Body of pancreas (tissue), 4 donors: Measurements from ENCODE around the gene ABCC10. TPM values are rescaled to one million over a fixed set of nuclear protein-coding genes. Genes with fewer than 3 reads are reported as not detected.

Experiments
- ATAC-seq: fragments of 150-250 bp; one replicate; pipeline ENCODE4 v1.9.1; 2016
- DNase-seq, 4 donors: peaks; one replicate each; pipeline ENCODE4 v3.0.0-alpha.2; 2019
- H3K27ac ChIP-seq, 4 donors: fragments of 200-600 bp; sonication (generic); 1 replicate in 3 of 4; 2 replicates in 1 of 4; pipeline versions ENCODE4 v1.5.1 to v1.6.1; 2016 to 2019; ENCODE audit warnings: mild to moderate bottlenecking in 1 of 4, mixed read lengths in 1 of 4, moderate library complexity in 1 of 4
- H3K27me3 ChIP-seq, 2 donors: fragments of 200-600 bp; sonication (generic); one replicate each; pipeline ENCODE4 v1.6.0; 2016; ENCODE audit warnings: mild to moderate bottlenecking in 1 of 2
- H3K36me3 ChIP-seq, 2 donors: fragments of 200-600 bp; sonication (generic); replicated peaks in 1 of 2; 2 replicates each; pipeline ENCODE4 v1.5.1; 2016; ENCODE audit warnings: low read depth in 2 of 2; ENCODE audit not compliant: insufficient read depth in 1 of 2
- H3K4me1 ChIP-seq: fragments of 200-600 bp; sonication (generic); one replicate; pipeline ENCODE4 v1.6.0; 2016
- H3K4me3 ChIP-seq, 2 donors: fragments of 200-600 bp; sonication (generic); 1 replicate in 1 of 2; 2 replicates in 1 of 2; pipeline ENCODE4 v1.5.1; 2016 to 2019
- H3K9me3 ChIP-seq, 3 donors: fragments of 200-600 bp; sonication (generic); 1 replicate in 2 of 3; 2 replicates in 1 of 3; pipeline ENCODE4 v1.5.1; 2016
- CTCF ChIP-seq, 7 experiments: fragments of 450-650 bp in 4 of 7; fragments of 200-600 bp in 3 of 7; sonication (generic) in 3 of 7; IDR thresholded peaks; one replicate each; pipeline ENCODE4 v1.5.1; 2016 to 2019; ENCODE audit warnings: antibody characterized with exemption in 7 of 7
- POLR2A ChIP-seq, 3 donors: fragments of 450-650 bp; IDR thresholded peaks; one replicate each; pipeline ENCODE4 v1.6.1; 2016; ENCODE audit warnings: antibody characterized with exemption in 3 of 3, mild to moderate bottlenecking in 2 of 3
- WGBS, 2 donors: methylation state at CpG; one replicate each; pipeline ENCODE4 v1.1.5; 2017; 5-methylcytosine and 5-hydroxymethylcytosine counted together
- intact Hi-C: fragments of 100-400 bp; cut with DNase I; formaldehyde crosslinking; loops from one replicate; pipeline ENCODE4 v1.15.1; 2023
- total RNA-seq, 2 donors: library from RNA; depleted of rRNA; stranded (reverse); fragments of >200 nt; gene quantifications; one replicate each; pipeline ENCODE4 v1.1.0, GENCODE V29; 2016

The ABCC10 gene
- total RNA-seq, 2 donors from 2014 or later = 17.1 to 44.5 TPM

- 63 to 83% methylated on average over 5 to 9 of the region's 9 CpGs for WGBS, 2 donors
- H3K36me3 ChIP-seq = peaks cover 0 to 2% of the 10 kb centered on the region in 2 donors
Observed at GRCh38 chr6:43435682-43436437, 8.5 kb downstream of the ABCC10 start.

GRCh38 chr6:43436577-43437282, 9.4 kb downstream of the ABCC10 start:
- peaks cover 0 to 4% of the 10 kb centered on the region in 2 donors for H3K36me3 ChIP-seq
- DNase-seq = peak in 3 of 4 donors; percentile 18 to 60 (median 57)
- H3K27ac ChIP-seq = peak overlapping the region in 2 of 4 donors; percentile 55 to 61
- WGBS, 2 donors = 41 to 50% methylated on average over 5 of the region's 5 CpGs
- H3K4me3 ChIP-seq = no peak overlapping the region
- peak; percentile 69 for ATAC-seq
- H3K4me1 ChIP-seq = peaks cover 20% of the 10 kb centered on the region
- intact Hi-C loops = no loop called here
- H3K27me3 ChIP-seq = no peaks in the 10 kb centered on the region
- TF ChIP-seq CTCF (IDR thresholded peaks at IDR 0.05) = no peak
- no peak for TF ChIP-seq POLR2A (IDR thresholded peaks at IDR 0.05)
- H3K9me3 ChIP-seq = no peaks in the 10 kb centered on the region

More at GRCh38 chr6:43435682-43436437, 8.5 kb downstream of the ABCC10 start:
- Histone ChIP-seq H3K27ac (peak overlapping the region in 2 of 4 donors; percentile 55 to 61), H3K4me1 (peaks cover 20% of the 10 kb centered on the region), H3K27me3 (no peaks in the 10 kb centered on the region), H3K4me3 (no peak overlapping the region), H3K9me3 (no peaks in the 10 kb centered on the region)
- ATAC-seq = no peak
- no peak for TF ChIP-seq POLR2A (IDR thresholded peaks at IDR 0.05)
- TF ChIP-seq CTCF (IDR thresholded peaks at IDR 0.05) = no peak
- DNase-seq = peak in 1 of 4 donors; percentile 23
- intact Hi-C loops = no loop called here

GRCh38 chr6:43437700-43438099, 10.4 kb downstream of the ABCC10 start:
- Histone ChIP-seq H3K27me3 (no peaks in the 10 kb centered on the region), H3K27ac (no peak overlapping the region), H3K4me1 (peaks cover 20% of the 10 kb centered on the region), H3K9me3 (no peaks in the 10 kb centered on the region), H3K4me3 (no peak overlapping the region), H3K36me3 (peaks cover 0 to 5% of the 10 kb centered on the region in 2 donors)
- WGBS, 2 donors = 71 to 80% methylated on average over 4 of the region's 4 CpGs
- ATAC-seq = no peak
- intact Hi-C loops = no loop called here
- no peak for TF ChIP-seq POLR2A (IDR thresholded peaks at IDR 0.05)
- no peak for TF ChIP-seq CTCF (IDR thresholded peaks at IDR 0.05)
- DNase-seq = no peak

GRCh38 chr6:43442935-43443334, 15.6 kb downstream of the ABCC10 start:
- Histone ChIP-seq H3K4me3 (no peak overlapping the region), H3K27ac (no peak overlapping the region), H3K27me3 (no peaks in the 10 kb centered on the region), H3K9me3 (no peaks in the 10 kb centered on the region), H3K36me3 (peaks cover 6 to 26% of the 10 kb centered on the region in 2 donors), H3K4me1 (no peaks in the 10 kb centered on the region)
- TF ChIP-seq CTCF (IDR thresholded peaks at IDR 0.05) (no peak), POLR2A (IDR thresholded peaks at IDR 0.05) (no peak)
- DNase-seq (no peak), ATAC-seq (no peak)
- intact Hi-C loops = no loop called here
- WGBS, 2 donors = 88 to 90% methylated on average over 9 to 14 of the region's 14 CpGs
